ENCODE measurements around the gene SORCS1.

SORCS1 gene

DNA sequence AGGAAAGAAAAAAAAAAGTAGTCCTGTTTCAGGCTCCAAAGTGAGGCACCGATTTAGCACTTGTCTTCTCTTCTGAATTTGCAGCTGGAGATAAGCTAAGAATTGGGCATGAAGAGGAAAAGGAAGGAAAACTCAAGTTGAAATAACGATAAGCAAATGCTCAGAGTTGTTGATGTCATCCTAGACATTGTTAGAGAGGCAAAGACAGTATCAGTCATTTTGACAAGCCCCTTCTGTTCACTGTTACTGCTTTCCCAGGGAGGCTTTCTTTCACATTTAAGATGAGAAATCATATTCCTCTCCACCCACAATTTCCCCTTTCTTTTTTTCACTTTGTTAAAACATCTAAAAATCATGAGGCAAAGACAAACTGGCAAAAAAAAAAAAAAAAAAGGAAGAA, 41.8 kb downstream of the SORCS1 start:
- H3K9me3 ChIP-seq (ENCODE audit: control insufficient read depth in 1 of 2, low read length in 2 of 2) = no peaks in the 10 kb centered on the region
- H3K4me3 ChIP-seq (ENCODE audit: low read depth in 1 of 2, low read length in 2 of 2) = no peak overlapping the region
- H3K27ac ChIP-seq (ENCODE audit: low read depth, low read length) = no peak overlapping the region
- H3K27me3 ChIP-seq (ENCODE audit: control insufficient read depth in 1 of 2, insufficient read depth in 2 of 2, low read length in 2 of 2) = no peaks in the 10 kb centered on the region
- H3K36me3 ChIP-seq (ENCODE audit: control insufficient read depth in 1 of 2, insufficient read depth in 2 of 2, low read length in 2 of 2) = no peaks in the 10 kb centered on the region
- H3K9ac ChIP-seq (ENCODE audit: low read depth in 1 of 2, low read length in 2 of 2) = no peak overlapping the region
- H3K4me1 ChIP-seq (ENCODE audit: control insufficient read depth in 1 of 2, insufficient read depth in 2 of 2, low read length in 2 of 2) = no peaks in the 10 kb centered on the region

DNA sequence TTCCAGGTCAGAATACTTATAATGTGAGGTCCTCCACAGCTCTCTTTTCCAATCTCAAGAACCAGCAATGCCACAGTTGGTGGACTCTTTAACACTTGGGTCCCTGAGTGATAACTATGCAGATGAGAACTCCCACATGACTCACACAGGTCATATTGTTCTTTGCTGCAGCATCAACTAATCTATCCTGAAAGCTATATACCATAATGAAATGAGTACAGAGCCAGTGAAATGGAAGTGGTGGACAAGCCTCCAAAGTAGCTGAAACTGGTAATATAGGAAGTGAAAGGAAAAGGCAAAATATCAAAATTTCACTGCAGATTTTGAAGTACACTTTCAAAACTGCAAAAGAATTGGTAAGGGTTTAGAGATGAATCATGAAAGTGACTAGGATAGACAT, 45.6 kb downstream of the SORCS1 start:
- Histone ChIP-seq H3K4me3 (ENCODE audit: low read depth in 1 of 2, low read length in 2 of 2) (no peak overlapping the region), H3K27me3 (ENCODE audit: control insufficient read depth in 1 of 2, insufficient read depth in 2 of 2, low read length in 2 of 2) (no peaks in the 10 kb centered on the region), H3K9ac (ENCODE audit: low read depth in 1 of 2, low read length in 2 of 2) (no peak overlapping the region), H3K36me3 (ENCODE audit: control insufficient read depth in 1 of 2, insufficient read depth in 2 of 2, low read length in 2 of 2) (no peaks in the 10 kb centered on the region), H3K9me3 (ENCODE audit: control insufficient read depth in 1 of 2, low read length in 2 of 2) (peaks cover 0 to 5% of the 10 kb centered on the region in 2 donors), H3K27ac (ENCODE audit: low read depth, low read length) (no peak overlapping the region), H3K4me1 (ENCODE audit: control insufficient read depth in 1 of 2, insufficient read depth in 2 of 2, low read length in 2 of 2) (no peaks in the 10 kb centered on the region)

DNA sequence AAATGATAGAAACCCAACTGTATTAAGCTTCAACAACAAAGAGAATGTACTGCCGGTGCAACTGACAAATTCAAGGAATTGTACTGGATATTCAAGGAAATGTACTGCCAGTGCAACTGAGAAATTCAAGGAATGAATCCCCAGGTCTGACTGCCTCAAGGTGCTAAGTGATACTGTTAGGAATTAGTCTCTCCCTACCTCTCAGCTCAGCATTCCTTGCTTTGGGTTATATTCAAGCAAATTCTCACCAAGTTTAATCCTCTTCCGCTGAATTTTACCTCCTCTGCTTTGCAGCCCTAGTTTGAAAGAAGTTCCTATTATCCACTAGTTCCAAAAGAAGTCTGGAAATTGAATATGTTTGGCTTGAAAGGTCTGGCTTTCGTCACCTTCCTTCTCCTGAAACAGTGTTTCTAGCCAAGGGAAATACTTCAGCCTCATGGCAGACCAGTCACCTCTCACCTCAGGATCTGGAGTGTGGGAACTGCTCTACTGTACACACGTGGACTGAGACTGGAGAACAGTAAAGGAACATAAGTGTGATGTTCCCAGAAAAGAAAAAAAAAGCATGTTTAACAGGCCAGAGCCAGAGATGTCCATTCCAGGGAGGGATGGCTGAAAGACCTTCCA, 60.4 kb downstream of the SORCS1 start:
- peaks cover 0 to 4% of the 10 kb centered on the region in 2 donors for H3K9me3 ChIP-seq (ENCODE audit: control insufficient read depth in 1 of 2, low read length in 2 of 2)
- H3K4me1 ChIP-seq (ENCODE audit: control insufficient read depth in 1 of 2, insufficient read depth in 2 of 2, low read length in 2 of 2) = no peaks in the 10 kb centered on the region
- no peak overlapping the region for H3K4me3 ChIP-seq (ENCODE audit: low read depth in 1 of 2, low read length in 2 of 2)
- H3K9ac ChIP-seq (ENCODE audit: low read depth in 1 of 2, low read length in 2 of 2) = no peak overlapping the region
- no peaks in the 10 kb centered on the region for H3K36me3 ChIP-seq (ENCODE audit: control insufficient read depth in 1 of 2, insufficient read depth in 2 of 2, low read length in 2 of 2)
- no peak overlapping the region for H3K27ac ChIP-seq (ENCODE audit: low read depth, low read length)
- H3K27me3 ChIP-seq (ENCODE audit: control insufficient read depth in 1 of 2, insufficient read depth in 2 of 2, low read length in 2 of 2) = no peaks in the 10 kb centered on the region

DNA sequence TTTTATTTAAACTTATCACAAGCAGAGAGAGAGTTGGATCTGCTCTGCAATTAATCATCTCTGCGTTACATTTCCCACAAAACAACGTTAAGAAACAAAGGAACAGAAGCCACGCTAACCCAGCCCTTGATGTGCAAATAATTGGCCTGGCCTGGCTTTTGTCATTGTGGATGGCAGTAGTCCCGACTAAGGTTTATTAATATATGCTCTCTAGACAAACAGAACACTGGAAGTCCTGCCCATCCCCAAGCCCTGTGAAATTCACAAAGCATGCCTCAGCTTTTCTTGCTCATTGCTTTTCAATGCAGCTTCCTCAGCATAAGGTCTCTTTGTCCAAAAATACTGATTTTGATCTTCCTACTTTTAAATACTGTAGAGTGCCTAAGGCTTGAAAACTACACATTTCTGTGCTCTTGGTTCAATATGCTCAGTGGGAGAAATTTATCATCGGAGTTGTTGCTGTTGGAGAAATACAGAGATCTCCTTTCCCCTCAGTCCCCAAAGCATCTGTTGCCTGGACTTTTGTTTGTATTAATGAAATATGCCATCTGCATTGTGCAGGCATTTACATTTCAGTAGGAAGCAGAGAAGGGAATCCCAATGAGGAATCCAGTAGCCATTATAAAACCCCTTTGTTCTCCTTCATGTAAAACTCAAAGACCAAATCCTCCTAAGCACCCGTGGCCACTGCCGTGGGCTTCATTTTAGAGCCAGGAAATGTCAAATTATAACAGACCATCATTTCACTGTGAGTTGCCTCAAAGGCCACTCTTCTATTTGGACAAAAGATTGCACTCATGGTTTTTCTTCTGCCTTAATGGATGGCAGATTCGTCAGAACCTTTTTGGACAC, 61.1 kb downstream of the SORCS1 start:
- Histone ChIP-seq H3K9ac (ENCODE audit: low read depth in 1 of 2, low read length in 2 of 2) (no peak overlapping the region), H3K4me1 (ENCODE audit: control insufficient read depth in 1 of 2, insufficient read depth in 2 of 2, low read length in 2 of 2) (no peaks in the 10 kb centered on the region), H3K9me3 (ENCODE audit: control insufficient read depth in 1 of 2, low read length in 2 of 2) (no peaks in the 10 kb centered on the region), H3K27ac (ENCODE audit: low read depth, low read length) (no peak overlapping the region), H3K27me3 (ENCODE audit: control insufficient read depth in 1 of 2, insufficient read depth in 2 of 2, low read length in 2 of 2) (no peaks in the 10 kb centered on the region), H3K4me3 (ENCODE audit: low read depth in 1 of 2, low read length in 2 of 2) (no peak overlapping the region), H3K36me3 (ENCODE audit: control insufficient read depth in 1 of 2, insufficient read depth in 2 of 2, low read length in 2 of 2) (no peaks in the 10 kb centered on the region)

DNA sequence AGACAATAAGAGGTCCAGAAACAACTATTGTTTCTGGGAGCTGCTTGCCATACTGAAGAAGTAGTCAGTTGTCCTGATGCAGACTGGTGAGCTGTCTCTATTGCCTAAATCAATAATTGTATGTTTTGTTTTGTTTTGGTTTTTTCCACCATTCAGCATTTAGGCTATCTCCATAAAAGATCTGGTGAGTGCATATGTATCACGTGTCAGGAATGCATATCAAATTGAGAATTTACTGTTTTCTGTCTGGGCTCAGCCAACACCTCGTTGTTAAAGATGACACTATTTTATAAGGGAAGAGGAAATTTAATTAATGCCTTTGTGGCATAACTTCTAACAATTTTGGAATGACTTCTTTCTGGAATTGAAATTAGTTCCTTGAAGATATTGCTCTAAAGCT, 66.2 kb downstream of the SORCS1 start:
- no peaks in the 10 kb centered on the region for H3K9me3 ChIP-seq (ENCODE audit: control insufficient read depth in 1 of 2, low read length in 2 of 2)
- no peaks in the 10 kb centered on the region for H3K36me3 ChIP-seq (ENCODE audit: control insufficient read depth in 1 of 2, insufficient read depth in 2 of 2, low read length in 2 of 2)
- H3K27ac ChIP-seq (ENCODE audit: low read depth, low read length) = no peak overlapping the region
- H3K4me3 ChIP-seq (ENCODE audit: low read depth in 1 of 2, low read length in 2 of 2) = no peak overlapping the region
- no peaks in the 10 kb centered on the region for H3K4me1 ChIP-seq (ENCODE audit: control insufficient read depth in 1 of 2, insufficient read depth in 2 of 2, low read length in 2 of 2)
- no peaks in the 10 kb centered on the region for H3K27me3 ChIP-seq (ENCODE audit: control insufficient read depth in 1 of 2, insufficient read depth in 2 of 2, low read length in 2 of 2)
- no peak overlapping the region for H3K9ac ChIP-seq (ENCODE audit: low read depth in 1 of 2, low read length in 2 of 2)

DNA sequence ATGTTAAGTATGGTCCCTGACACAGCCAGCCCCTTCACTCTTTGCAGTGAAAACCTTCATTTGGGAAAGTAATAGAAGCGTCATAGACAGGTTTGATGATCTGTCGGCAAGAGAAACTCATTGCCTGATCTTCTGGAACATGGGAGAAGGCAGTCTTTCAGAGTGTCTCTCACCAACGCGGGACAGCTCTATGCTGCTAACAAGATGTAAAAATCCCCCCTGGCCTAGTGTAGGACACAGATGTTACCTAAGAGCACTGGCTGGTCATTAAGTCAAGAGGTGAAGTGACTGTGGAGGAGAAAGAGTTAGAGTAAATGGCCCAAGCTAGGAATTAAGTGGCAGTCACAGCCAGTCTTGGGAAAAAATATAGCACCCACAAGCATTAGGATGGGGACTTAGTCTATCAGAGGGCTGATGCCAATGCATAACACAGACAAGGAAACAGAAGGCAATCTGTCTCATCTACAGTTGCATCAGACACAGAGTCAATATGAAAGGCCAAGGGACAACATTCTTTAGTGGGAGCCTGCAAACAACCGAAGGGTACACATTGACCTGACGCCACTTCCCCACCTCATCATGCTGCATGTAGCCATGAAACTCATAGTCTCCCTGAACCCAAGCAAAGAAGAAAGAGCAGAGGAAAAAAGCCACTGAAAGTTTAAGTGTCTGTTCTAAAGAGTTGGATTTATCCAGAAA, 69.5 kb downstream of the SORCS1 start:
- no peaks in the 10 kb centered on the region for H3K4me1 ChIP-seq (ENCODE audit: control insufficient read depth in 1 of 2, insufficient read depth in 2 of 2, low read length in 2 of 2)
- no peaks in the 10 kb centered on the region for H3K27me3 ChIP-seq (ENCODE audit: control insufficient read depth in 1 of 2, insufficient read depth in 2 of 2, low read length in 2 of 2)
- no peak overlapping the region for H3K4me3 ChIP-seq (ENCODE audit: low read depth in 1 of 2, low read length in 2 of 2)
- H3K27ac ChIP-seq (ENCODE audit: low read depth, low read length) = no peak overlapping the region
- H3K36me3 ChIP-seq (ENCODE audit: control insufficient read depth in 1 of 2, insufficient read depth in 2 of 2, low read length in 2 of 2) = no peaks in the 10 kb centered on the region
- H3K9me3 ChIP-seq (ENCODE audit: control insufficient read depth in 1 of 2, low read length in 2 of 2) = no peaks in the 10 kb centered on the region
- H3K9ac ChIP-seq (ENCODE audit: low read depth in 1 of 2, low read length in 2 of 2) = no peak overlapping the region

DNA sequence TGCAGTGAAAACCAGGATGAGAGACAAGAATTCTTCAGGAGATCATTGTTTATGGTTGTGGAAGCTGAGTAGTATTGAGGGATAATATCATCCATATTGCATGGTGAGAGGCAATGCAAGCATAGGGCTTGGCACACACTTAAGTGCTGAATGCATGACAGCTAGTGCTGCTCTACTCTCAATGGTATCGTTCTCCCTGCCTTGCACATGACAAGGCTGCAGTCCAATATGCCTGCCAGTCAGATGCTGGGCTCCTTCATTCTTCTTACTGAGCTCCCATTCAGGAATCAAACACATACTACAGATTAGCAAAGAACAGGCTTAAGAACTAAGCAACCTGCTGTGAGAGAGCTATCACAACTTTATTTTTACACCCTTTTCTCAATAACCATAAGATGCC, 72.2 kb downstream of the SORCS1 start:
- Histone ChIP-seq H3K4me3 (ENCODE audit: low read depth in 1 of 2, low read length in 2 of 2) (no peak overlapping the region), H3K9me3 (ENCODE audit: control insufficient read depth in 1 of 2, low read length in 2 of 2) (no peaks in the 10 kb centered on the region), H3K27me3 (ENCODE audit: control insufficient read depth in 1 of 2, insufficient read depth in 2 of 2, low read length in 2 of 2) (no peaks in the 10 kb centered on the region), H3K4me1 (ENCODE audit: control insufficient read depth in 1 of 2, insufficient read depth in 2 of 2, low read length in 2 of 2) (no peaks in the 10 kb centered on the region), H3K27ac (ENCODE audit: low read depth, low read length) (no peak overlapping the region), H3K9ac (ENCODE audit: low read depth in 1 of 2, low read length in 2 of 2) (no peak overlapping the region), H3K36me3 (ENCODE audit: control insufficient read depth in 1 of 2, insufficient read depth in 2 of 2, low read length in 2 of 2) (no peaks in the 10 kb centered on the region)

DNA sequence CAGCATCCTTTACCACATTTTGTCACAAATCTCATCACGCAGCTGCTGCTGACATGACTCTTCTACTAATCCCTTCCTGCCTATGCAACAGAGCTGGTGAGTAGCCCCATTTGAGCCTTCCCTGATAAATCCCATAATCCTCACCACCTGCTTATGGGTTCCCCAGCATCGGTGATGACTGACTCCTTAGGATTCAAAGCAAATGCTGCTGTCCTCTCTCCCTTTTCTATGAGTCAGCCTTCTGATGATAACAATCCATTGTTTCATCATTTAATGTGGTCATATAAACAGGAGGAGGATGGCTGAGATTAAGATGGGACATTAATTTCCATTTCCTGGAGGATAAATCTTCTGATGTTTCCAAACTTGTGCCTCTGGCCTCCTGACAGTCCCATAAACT, 73.4 kb downstream of the SORCS1 start:
- Histone ChIP-seq H3K27ac (ENCODE audit: low read depth, low read length) (no peak overlapping the region), H3K4me1 (ENCODE audit: control insufficient read depth in 1 of 2, insufficient read depth in 2 of 2, low read length in 2 of 2) (no peaks in the 10 kb centered on the region), H3K9me3 (ENCODE audit: control insufficient read depth in 1 of 2, low read length in 2 of 2) (no peaks in the 10 kb centered on the region), H3K27me3 (ENCODE audit: control insufficient read depth in 1 of 2, insufficient read depth in 2 of 2, low read length in 2 of 2) (no peaks in the 10 kb centered on the region), H3K9ac (ENCODE audit: low read depth in 1 of 2, low read length in 2 of 2) (no peak overlapping the region), H3K4me3 (ENCODE audit: low read depth in 1 of 2, low read length in 2 of 2) (no peak overlapping the region), H3K36me3 (ENCODE audit: control insufficient read depth in 1 of 2, insufficient read depth in 2 of 2, low read length in 2 of 2) (no peaks in the 10 kb centered on the region)

DNA sequence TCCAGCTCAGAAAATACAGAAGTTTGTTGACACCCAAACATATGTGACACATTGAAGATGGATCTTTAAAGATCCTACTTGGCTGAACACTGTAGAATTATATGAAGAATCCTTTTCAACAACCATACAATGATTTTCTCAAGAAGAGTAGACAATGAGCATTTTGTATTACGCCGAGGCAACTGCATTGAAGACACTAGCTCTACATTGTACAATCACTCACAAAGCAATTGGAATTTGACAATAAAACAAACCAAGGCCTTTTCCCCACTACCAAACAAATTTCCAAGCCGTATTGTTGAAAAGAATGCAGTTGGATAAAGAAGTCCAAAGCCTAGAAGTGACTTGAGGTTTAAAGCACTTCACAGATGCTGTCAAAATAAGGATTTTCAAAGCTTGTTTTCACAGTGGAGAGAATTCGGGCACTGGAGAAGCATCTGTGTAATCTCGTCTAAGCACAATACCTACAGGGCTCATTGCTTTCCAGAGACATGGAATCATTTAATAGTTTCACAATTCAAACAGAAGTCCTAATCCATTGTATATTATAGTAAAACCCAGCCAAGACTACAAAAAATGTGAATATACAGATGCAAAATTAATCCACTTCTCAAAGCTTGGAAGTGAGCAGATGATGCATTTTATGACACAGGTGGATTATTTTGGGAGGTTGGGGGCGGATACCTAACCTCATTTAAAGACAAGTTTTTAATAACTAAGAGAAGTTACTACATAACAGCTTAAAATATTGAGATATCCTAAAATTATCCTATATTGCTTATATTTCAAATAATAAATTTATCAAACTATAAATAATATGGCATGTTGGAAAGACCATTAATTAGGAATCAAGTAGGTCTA, 78.6 kb downstream of the SORCS1 start:
- no peak overlapping the region for H3K4me3 ChIP-seq (ENCODE audit: low read depth in 1 of 2, low read length in 2 of 2)
- no peaks in the 10 kb centered on the region for H3K4me1 ChIP-seq (ENCODE audit: control insufficient read depth in 1 of 2, insufficient read depth in 2 of 2, low read length in 2 of 2)
- no peaks in the 10 kb centered on the region for H3K9me3 ChIP-seq (ENCODE audit: control insufficient read depth in 1 of 2, low read length in 2 of 2)
- H3K27me3 ChIP-seq (ENCODE audit: control insufficient read depth in 1 of 2, insufficient read depth in 2 of 2, low read length in 2 of 2) = no peaks in the 10 kb centered on the region
- H3K27ac ChIP-seq (ENCODE audit: low read depth, low read length) = no peak overlapping the region
- no peak overlapping the region for H3K9ac ChIP-seq (ENCODE audit: low read depth in 1 of 2, low read length in 2 of 2)
- H3K36me3 ChIP-seq (ENCODE audit: control insufficient read depth in 1 of 2, insufficient read depth in 2 of 2, low read length in 2 of 2) = no peaks in the 10 kb centered on the region
